SK-N-SH treated with all-trans-retinoic acid at 6 μM for 48 hours (cell line): ENCODE data around the gene FRMD1.

ENCODE experiments used
- ATAC-seq: fragments of 200-7000 bp; cut with Tn5 transposase; 3 replicates; pipeline ENCODE4 v1.9.1; 2020; ENCODE audit warnings: mild to moderate bottlenecking, moderate library complexity
- ARNTL ChIP-seq: fragments of 450-650 bp; formaldehyde crosslinking; IDR thresholded peaks from 2 replicates; pipeline ENCODE4 v1.5.0; 2020; ENCODE audit warnings: low read depth, mild to moderate bottlenecking, moderate library complexity, borderline replicate concordance
- BACH2 ChIP-seq: fragments of 250-450 bp; sonication (Bioruptor Pico); IDR thresholded peaks from 2 replicates; pipeline ENCODE4 v1.9.0; 2021; ENCODE audit warnings: mild to moderate bottlenecking, borderline replicate concordance
- CREB5 ChIP-seq: fragments of 250-450 bp; sonication (Bioruptor Pico); IDR thresholded peaks from 2 replicates; pipeline ENCODE4 v1.5.1; 2020; ENCODE audit warnings: low read depth, mild to moderate bottlenecking, moderate library complexity
- CSDC2 ChIP-seq: fragments of 250-450 bp; sonication (Bioruptor Pico); IDR thresholded peaks from 2 replicates; pipeline ENCODE4 v1.5.0; 2020; ENCODE audit warnings: mild to moderate bottlenecking, moderate library complexity
- ESRRG ChIP-seq: fragments of 250-450 bp; sonication (Bioruptor Pico); IDR thresholded peaks from 2 replicates; pipeline ENCODE4 v1.6.1; 2021; ENCODE audit warnings: mild to moderate bottlenecking
- GLIS3 ChIP-seq: fragments of 250-450 bp; sonication (Bioruptor Pico); IDR thresholded peaks from 2 replicates; pipeline ENCODE4 v1.5.0; 2020; ENCODE audit warnings: mild to moderate bottlenecking, moderate library complexity
- ISL1 ChIP-seq: fragments of 250-450 bp; sonication (Bioruptor Pico); IDR thresholded peaks from 2 replicates; pipeline ENCODE4 v2.1.2; 2022; ENCODE audit warnings: mild to moderate bottlenecking, moderate library complexity
- OSR1 ChIP-seq: fragments of 250-450 bp; sonication (Bioruptor Pico); IDR thresholded peaks from 2 replicates; pipeline ENCODE4 v1.8.0; 2022; ENCODE audit warnings: moderate library complexity, mild to moderate bottlenecking, inconsistent platforms
- PPARA ChIP-seq: fragments of 250-450 bp; sonication (Bioruptor Pico); IDR thresholded peaks from 2 replicates; pipeline ENCODE4 v1.5.0; 2020; ENCODE audit warnings: mild to moderate bottlenecking, borderline replicate concordance
- RARB ChIP-seq: fragments of 250-450 bp; sonication (Bioruptor Pico); IDR thresholded peaks from 2 replicates; pipeline ENCODE4 v1.8.0; 2021; ENCODE audit warnings: mild to moderate bottlenecking, moderate library complexity
- SNAI2 ChIP-seq: fragments of 250-450 bp; sonication (Bioruptor Pico); IDR thresholded peaks from 2 replicates; pipeline ENCODE4 v1.5.0; 2020; ENCODE audit warnings: mild to moderate bottlenecking, moderate library complexity
- TCF4 ChIP-seq: fragments of 250-450 bp; sonication (Bioruptor Pico); IDR thresholded peaks from 2 replicates; pipeline ENCODE4 v1.8.0; 2021; ENCODE audit warnings: mild to moderate bottlenecking, moderate library complexity, borderline replicate concordance
- TOX ChIP-seq: fragments of 250-450 bp; sonication (Bioruptor Pico); IDR thresholded peaks from 2 replicates; pipeline ENCODE4 v1.8.0; 2021; ENCODE audit warnings: mild to moderate bottlenecking, moderate library complexity, borderline replicate concordance
- TSHZ2 ChIP-seq: fragments of 250-450 bp; sonication (Bioruptor Pico); IDR thresholded peaks from 2 replicates; pipeline ENCODE4 v1.5.0; 2020; ENCODE audit warnings: mild to moderate bottlenecking, moderate library complexity
- ZC3H10 ChIP-seq: fragments of 250-450 bp; sonication (Bioruptor Pico); IDR thresholded peaks from 2 replicates; pipeline ENCODE4 v1.5.1; 2021; ENCODE audit warnings: mild to moderate bottlenecking, moderate library complexity
- ZFP3 ChIP-seq: fragments of 250-450 bp; sonication (Bioruptor Pico); IDR thresholded peaks from 2 replicates; pipeline ENCODE4 v1.5.0; 2020; ENCODE audit warnings: mild to moderate bottlenecking, moderate library complexity
- ZFP30 ChIP-seq: fragments of 450-650 bp; formaldehyde crosslinking; IDR thresholded peaks from 2 replicates; pipeline ENCODE4 v1.5.0; 2022; ENCODE audit warnings: mild to moderate bottlenecking, moderate library complexity
- ZNF565 ChIP-seq: fragments of 450-650 bp; formaldehyde crosslinking; conservative IDR thresholded peaks from 2 replicates; pipeline ENCODE4 v1.5.0; 2020; ENCODE audit warnings: low read depth, mild to moderate bottlenecking, moderate library complexity
- ZNF70 ChIP-seq: fragments of 450-650 bp; formaldehyde crosslinking; IDR thresholded peaks from 2 replicates; pipeline ENCODE4 v1.5.0; 2020; ENCODE audit warnings: mild to moderate bottlenecking, moderate library complexity
- ZNF8 ChIP-seq: fragments of 450-650 bp; formaldehyde crosslinking; IDR thresholded peaks from 2 replicates; pipeline ENCODE4 v1.5.0; 2020; ENCODE audit warnings: mild to moderate bottlenecking, moderate library complexity
- TF ChIP-seq, protein P1 (sequence below): fragments of 250-450 bp; sonication (Bioruptor Pico); IDR thresholded peaks from 2 replicates; pipeline ENCODE4 v1.8.0; 2020; ENCODE audit warnings: mild to moderate bottlenecking, moderate library complexity, borderline replicate concordance
- TF ChIP-seq, protein P2 (sequence below): fragments of 250-450 bp; sonication (Bioruptor Pico); IDR thresholded peaks from 2 replicates; pipeline ENCODE4 v1.5.1; 2021; ENCODE audit warnings: mild to moderate bottlenecking, moderate library complexity
- TF ChIP-seq, protein P3 (sequence below): fragments of 250-450 bp; sonication (Bioruptor Pico); IDR thresholded peaks from 2 replicates; pipeline ENCODE4 v1.8.0; 2021; ENCODE audit warnings: low read depth, mild to moderate bottlenecking, moderate library complexity, borderline replicate concordance

The FRMD1 gene

GRCh38 chr6:168098431-168098861 lies 19.4 kb upstream of the FRMD1 start:
- ATAC-seq: no peak
- TF ChIP-seq CSDC2 (CRISPR knock-in tag) (no peak), ZC3H10 (CRISPR knock-in tag) (no peak), RARB (no peak), ZNF8 (CRISPR knock-in tag) (no peak), BACH2 (CRISPR knock-in tag) (no peak)
- TF ChIP-seq, protein P1, sequence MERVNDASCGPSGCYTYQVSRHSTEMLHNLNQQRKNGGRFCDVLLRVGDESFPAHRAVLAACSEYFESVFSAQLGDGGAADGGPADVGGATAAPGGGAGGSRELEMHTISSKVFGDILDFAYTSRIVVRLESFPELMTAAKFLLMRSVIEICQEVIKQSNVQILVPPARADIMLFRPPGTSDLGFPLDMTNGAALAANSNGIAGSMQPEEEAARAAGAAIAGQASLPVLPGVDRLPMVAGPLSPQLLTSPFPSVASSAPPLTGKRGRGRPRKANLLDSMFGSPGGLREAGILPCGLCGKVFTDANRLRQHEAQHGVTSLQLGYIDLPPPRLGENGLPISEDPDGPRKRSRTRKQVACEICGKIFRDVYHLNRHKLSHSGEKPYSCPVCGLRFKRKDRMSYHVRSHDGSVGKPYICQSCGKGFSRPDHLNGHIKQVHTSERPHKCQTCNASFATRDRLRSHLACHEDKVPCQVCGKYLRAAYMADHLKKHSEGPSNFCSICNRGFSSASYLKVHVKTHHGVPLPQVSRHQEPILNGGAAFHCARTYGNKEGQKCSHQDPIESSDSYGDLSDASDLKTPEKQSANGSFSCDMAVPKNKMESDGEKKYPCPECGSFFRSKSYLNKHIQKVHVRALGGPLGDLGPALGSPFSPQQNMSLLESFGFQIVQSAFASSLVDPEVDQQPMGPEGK (CRISPR knock-in tag): no peak

GRCh38 chr6:168097621-168098430 lies 18.8 kb upstream of the FRMD1 start:
- ATAC-seq: peak; percentile 38; the same call in 1 of the 3 replicates
- TF ChIP-seq CREB5 (no peak), RARB (no peak), TCF4 (CRISPR knock-in tag) (0 out of 2 replicates have a peak, but pooled peaks have one; percentile 45), ZNF70 (peak; percentile 81)

- no peak for TF ChIP-seq ZNF70
- no peak for TF ChIP-seq TOX (CRISPR knock-in tag)
- no peak for TF ChIP-seq ZFP3
- TF ChIP-seq ZC3H10 (CRISPR knock-in tag): no peak
- no peak for TF ChIP-seq ARNTL
- TF ChIP-seq TSHZ2: no peak
- TF ChIP-seq, protein P2, sequence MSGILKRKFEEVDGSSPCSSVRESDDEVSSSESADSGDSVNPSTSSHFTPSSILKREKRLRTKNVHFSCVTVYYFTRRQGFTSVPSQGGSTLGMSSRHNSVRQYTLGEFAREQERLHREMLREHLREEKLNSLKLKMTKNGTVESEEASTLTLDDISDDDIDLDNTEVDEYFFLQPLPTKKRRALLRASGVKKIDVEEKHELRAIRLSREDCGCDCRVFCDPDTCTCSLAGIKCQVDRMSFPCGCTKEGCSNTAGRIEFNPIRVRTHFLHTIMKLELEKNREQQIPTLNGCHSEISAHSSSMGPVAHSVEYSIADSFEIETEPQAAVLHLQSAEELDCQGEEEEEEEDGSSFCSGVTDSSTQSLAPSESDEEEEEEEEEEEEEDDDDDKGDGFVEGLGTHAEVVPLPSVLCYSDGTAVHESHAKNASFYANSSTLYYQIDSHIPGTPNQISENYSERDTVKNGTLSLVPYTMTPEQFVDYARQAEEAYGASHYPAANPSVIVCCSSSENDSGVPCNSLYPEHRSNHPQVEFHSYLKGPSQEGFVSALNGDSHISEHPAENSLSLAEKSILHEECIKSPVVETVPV: no peak
- no peak for TF ChIP-seq PPARA (CRISPR knock-in tag)
- no peak for TF ChIP-seq RARB
- TF ChIP-seq BACH2 (CRISPR knock-in tag): no peak
- TF ChIP-seq, all 23 proteins: peak for 0
Observed at GRCh38 chr6:168097221-168097620, 18.2 kb upstream of the FRMD1 start.

GRCh38 chr6:168096271-168096764 lies 17.3 kb upstream of the FRMD1 start:
- no peak for TF ChIP-seq PPARA (CRISPR knock-in tag)
- TF ChIP-seq ZFP30: no peak
- no peak for TF ChIP-seq ZC3H10 (CRISPR knock-in tag)
- TF ChIP-seq RARB: no peak
- no peak for TF ChIP-seq GLIS3 (CRISPR knock-in tag)
- TF ChIP-seq TCF4 (CRISPR knock-in tag): no peak
- ATAC-seq: no peak

More at GRCh38 chr6:168097221-168097620, 18.2 kb upstream of the FRMD1 start:
- no peak for ATAC-seq

GRCh38 chr6:168095716-168096250 lies 16.8 kb upstream of the FRMD1 start:
- no peak for ATAC-seq
- TF ChIP-seq ZC3H10 (CRISPR knock-in tag): no peak
- no peak for TF ChIP-seq TOX (CRISPR knock-in tag)
- TF ChIP-seq, protein P3, sequence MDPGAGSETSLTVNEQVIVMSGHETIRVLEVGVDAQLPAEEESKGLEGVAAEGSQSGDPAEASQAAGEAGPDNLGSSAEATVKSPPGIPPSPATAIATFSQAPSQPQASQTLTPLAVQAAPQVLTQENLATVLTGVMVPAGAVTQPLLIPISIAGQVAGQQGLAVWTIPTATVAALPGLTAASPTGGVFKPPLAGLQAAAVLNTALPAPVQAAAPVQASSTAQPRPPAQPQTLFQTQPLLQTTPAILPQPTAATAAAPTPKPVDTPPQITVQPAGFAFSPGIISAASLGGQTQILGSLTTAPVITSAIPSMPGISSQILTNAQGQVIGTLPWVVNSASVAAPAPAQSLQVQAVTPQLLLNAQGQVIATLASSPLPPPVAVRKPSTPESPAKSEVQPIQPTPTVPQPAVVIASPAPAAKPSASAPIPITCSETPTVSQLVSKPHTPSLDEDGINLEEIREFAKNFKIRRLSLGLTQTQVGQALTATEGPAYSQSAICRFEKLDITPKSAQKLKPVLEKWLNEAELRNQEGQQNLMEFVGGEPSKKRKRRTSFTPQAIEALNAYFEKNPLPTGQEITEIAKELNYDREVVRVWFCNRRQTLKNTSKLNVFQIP (CRISPR knock-in tag): no peak
- no peak for TF ChIP-seq ZFP30
- TF ChIP-seq CREB5: no peak
- no peak for TF ChIP-seq PPARA (CRISPR knock-in tag)
- TF ChIP-seq ZNF565: no peak
- TF ChIP-seq ESRRG (CRISPR knock-in tag): no peak
- no peak for TF ChIP-seq ZNF8 (CRISPR knock-in tag)
- TF ChIP-seq ISL1 (CRISPR knock-in tag): no peak
- TF ChIP-seq ARNTL: no peak
- TF ChIP-seq ZNF70: no peak
- TF ChIP-seq SNAI2 (CRISPR knock-in tag): no peak
- TF ChIP-seq OSR1 (CRISPR knock-in tag): no peak
- TF ChIP-seq TCF4 (CRISPR knock-in tag): no peak
